Hematopoietic multipotent progenitor cell (in vitro differentiated cells): ENCODE measurements around the gene MED10. TPM values are rescaled to one million over a fixed set of nuclear protein-coding genes. Genes with fewer than 3 reads are reported as not detected.
"Not testable (repeated sequence)": the region's sequence is repeated elsewhere in the genome, so short reads cannot be mapped to it uniquely, and the experiment has no call there.

Experiments used
- DNase-seq, 3 donors: peaks; one replicate each; pipeline ENCODE4 v3.0.0-alpha.2; 2011 to 2015; ENCODE audit warnings: low read depth in 2 of 3, low spot score in 2 of 3
- total RNA-seq: library from RNA; depleted of rRNA; stranded (reverse); fragments of >200 nt; gene quantifications from one replicate; pipeline ENCODE4 v1.2.3, GENCODE V29; 2012

The MED10 gene
- total RNA-seq, 1 donor, result 8.6 TPM

- no peak for DNase-seq
These were observed 1.3 kb downstream of the MED10 start for GRCh38 chr5:6376974-6377520.

DNA sequence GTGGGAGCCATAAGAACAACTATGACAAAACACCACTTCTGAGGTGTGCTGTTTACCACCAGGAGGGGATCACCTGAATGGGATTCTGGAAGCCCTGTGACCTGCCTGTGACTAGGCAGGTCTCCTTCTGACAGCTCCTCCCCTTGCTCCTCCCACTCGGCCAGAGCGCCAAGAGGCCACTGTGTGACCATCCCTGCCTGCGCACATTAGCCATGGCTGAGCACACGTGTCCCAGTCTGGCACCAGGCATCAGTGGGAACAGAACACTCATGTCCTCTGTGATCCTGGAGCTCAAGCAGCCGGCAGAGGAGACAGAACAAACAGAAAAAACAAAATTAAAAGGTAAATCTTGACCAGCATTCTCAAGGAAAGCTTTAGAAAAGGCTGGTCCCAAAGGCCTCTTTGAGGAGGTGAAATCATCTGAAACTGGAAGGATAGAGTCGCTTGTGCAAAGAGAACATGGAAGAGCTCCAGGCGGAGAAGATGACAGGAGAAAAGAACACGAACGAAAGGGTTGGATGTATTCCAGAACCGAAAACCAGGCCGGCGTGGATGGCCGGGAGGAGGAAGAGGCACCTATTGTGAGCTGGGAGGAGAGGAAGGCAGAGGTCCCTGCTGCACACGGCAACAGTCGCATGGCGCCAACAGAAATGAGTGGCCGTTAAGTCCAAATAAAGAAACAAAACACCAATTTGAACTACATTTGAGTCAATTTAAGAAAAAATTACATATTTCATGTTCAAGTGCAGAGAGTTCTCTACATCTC lies 5.1 kb downstream of the MED10 start:
- no peak for DNase-seq

- DNase-seq, result no peak
These were observed 5.9 kb downstream of the MED10 start for GRCh38 chr5:6372251-6373080.

GRCh38 chr5:6371079-6371810 lies 7.1 kb downstream of the MED10 start:
- no peak for DNase-seq

- DNase-seq, result no peak
These were observed 7.8 kb downstream of the MED10 start for GRCh38 chr5:6370580-6370979.

DNA sequence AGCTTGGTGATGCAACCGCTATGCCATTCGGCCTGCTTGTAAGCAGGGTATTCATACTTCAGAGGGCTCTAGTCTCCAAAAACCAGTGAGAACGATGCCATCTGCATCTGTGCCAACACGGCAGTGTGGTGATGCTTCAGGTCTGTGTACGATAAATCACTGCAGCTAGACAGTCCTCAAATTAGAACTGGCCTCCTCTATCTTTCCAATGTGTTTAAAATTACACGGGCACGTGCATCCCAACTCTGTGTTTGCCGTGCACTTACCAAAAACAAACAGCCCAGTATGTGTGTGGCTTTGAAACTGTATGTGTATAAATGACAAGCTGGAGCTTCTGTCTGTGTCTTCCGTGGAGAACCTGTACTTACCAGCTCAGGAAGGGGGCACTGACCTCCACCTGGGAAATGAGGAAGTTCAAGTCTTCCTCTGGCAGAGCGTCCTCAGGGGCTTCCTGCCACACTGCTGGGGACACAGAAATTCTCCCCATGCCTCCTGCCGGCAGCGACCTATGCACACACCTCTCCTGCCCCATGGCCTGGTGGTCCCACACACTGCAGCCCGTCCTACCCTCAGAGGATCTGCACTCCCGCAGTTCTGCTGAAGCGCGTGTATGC lies 12.3 kb downstream of the MED10 start:
- peak in 2 of 3 donors; percentile 32 to 44 for DNase-seq

DNA sequence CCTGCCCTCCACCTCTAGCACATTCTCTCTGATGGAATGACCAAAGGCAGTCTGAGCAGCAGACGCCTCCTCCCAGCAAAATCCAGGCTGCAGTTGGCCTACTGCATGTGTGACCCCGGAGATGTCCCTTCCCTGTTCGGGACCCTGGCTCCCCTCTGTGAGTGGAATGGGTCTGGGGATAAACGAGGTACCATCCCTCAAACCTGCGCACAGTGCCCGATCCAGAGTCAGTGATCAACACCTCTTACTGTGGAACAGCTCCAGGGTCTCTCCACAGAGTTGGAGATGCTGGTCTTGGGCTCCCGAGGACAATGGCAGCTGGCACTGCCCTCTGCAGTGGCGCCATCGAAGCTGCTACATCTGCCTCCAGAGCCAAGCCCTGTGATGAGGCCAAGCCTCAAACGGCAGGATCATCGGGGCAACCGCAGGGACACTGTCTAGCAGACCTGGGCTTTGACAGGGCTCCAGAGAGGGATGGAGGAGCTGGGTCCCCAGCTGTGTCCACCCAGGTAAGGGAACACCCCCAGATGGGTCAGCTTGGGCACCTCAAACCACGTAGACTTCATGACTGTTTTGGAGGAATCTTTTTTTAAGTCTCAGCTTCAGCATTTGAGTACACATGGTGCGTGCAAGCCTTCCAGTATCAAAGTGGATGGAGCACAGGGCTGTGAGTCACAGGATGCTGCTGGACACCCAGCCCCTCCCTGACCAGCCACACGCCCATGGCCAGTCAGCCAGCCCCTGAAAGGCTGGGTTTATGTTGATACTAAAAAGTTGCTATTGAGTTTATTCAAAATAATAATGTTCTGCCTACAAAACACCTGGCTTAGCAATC lies 13.0 kb downstream of the MED10 start:
- no peak for DNase-seq

DNA sequence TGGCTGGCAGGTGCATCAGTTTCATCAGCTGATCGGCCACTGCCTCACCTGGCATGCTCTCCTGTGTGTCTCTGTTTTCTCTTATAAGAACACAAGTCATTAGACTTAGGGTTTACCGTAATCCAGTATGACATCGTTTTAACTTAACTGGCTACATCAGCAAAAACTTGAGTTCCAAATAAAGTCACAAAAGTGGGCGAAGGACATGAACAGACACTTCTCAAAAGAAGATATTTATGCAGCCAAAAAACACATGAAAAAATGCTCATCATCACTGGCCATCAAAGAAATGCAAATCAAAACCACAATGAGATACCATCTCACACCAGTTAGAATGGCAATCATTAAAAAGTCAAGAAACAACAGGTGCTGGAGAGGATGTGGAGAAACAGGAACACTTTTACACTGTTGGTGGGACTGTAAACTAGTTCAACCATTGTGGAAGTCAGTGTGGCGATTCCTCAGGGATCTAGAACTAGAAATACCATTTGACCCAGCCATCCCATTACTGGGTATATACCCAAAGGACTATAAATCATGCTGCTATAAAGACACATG lies 14.8 kb downstream of the MED10 start:
- DNase-seq, result not testable (repeated sequence)

GRCh38 chr5:6362846-6363245 lies 15.5 kb downstream of the MED10 start:
- DNase-seq, result no peak

DNA sequence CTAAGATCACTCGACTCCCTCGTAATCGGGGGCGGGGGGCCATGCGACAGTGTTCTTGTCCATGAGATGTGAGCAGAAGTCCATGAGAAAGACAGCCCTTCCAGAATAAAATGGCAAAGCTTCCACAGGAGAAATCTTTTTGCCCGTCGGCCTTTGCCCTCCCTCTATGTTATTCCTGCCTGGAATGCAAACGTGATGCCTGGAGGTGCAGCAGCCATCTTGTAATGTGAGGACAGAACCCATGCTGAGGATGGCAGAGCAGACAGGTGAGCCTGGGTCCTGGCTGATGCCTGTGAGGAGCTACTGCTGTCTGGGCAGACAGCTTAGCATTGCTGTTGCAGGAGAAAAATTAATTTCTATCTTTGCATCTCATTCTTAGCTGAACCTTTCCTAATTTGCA lies 17.2 kb downstream of the MED10 start:
- no peak for DNase-seq

DNA sequence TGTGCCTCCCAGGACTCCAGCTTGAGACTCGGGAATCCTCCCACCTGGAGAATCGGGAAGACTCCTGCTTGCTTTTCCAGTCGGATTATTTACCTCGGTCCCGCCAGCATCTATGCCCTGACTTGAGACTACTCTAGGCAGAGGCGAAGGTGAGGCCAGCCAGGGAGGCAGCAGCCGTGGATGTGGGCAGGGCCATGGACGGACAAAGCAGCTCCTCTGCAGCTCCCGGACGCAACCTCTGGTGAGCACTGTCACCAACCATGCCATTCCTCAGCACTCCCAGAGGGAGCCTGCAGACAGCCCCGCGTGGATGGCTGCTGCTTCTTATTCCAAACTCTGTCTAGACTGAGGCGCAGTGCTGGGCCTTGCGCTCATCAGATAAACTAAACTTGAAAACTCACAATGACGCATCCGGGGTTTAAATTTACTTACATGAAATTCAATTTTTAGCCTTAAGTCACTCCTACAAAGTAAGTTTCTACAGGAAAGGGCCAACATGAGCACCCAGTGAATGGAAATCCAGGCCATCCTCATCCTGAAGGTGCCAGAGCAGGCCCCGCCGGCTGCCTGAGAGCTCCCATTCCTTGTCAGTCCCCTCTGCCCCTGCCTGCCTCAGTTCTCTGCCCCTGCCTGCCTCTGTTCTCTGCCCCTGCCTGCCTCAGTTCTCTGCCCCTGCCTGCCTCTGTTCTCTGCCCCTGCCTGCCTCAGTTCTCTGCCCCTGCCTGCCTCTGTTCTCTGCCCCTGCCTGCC lies 17.8 kb downstream of the MED10 start:
- DNase-seq, result no peak

DNA sequence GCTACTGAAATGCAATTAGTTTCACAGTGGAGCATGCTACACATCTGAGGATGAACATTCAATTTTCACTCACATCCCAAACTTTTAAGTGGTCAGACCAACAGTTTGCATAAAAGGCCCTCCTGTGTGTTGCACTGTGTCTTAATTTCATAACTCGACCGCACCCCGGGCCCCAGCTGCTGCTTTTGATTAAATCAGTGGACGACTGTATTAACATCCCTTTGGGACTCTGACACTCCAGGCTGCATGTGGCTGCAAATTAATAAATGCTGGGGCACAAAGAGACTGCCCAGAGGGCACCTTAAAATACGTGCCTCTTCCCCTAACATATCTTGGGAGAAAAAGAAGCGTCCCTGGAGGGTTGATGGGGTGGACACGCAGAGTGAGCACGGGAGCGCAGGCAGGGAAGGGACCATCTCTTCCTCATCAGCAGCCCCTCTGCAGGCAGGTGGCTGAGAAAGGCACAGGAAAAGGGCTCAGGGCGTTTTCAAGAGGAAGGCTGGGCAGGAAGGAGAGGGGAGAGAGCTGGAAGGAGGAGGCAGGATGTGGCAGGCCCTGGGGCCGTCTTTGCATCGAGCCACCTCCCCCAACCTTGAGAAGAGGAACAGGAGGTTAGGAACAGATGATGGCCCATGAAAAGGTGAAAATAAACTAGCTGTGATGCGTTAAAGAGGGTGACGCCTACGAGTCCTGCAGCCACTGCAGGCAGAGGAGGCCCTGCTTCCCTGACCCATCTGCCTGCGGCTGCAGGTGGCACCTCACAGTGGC lies 18.6 kb downstream of the MED10 start:
- peak in 2 of 3 donors; percentile 14 to 59 for DNase-seq

DNA sequence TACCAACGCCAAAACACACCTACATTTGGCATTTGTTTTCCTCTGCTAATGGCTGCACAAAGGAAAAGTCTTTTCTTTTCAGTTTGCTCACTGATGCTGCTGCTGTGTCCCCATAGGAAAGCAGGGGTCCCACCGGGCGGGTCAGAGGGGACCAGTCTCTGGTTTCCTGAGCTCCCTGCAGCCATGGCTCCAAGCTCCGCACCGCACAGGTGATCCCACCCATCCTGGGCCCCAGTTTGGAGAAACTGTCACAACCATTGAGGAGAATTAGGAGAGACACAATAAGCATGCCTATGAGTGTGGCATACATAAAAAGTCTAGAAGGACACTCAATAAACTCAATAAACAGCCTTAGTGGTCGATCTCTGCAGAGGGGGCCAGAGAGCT lies 19.9 kb downstream of the MED10 start:
- no peak for DNase-seq

- DNase-seq, result not testable (repeated sequence)
These were observed 20.4 kb downstream of the MED10 start for GRCh38 chr5:6357817-6358433.

- DNase-seq, result no peak
These were observed 21.7 kb downstream of the MED10 start for GRCh38 chr5:6356578-6357164.

- DNase-seq, result no peak
These were observed 23.1 kb downstream of the MED10 start for GRCh38 chr5:6355294-6355693.

- no peak for DNase-seq
These were observed 23.5 kb downstream of the MED10 start for GRCh38 chr5:6354848-6355247.
